ENCODE measurements around the gene PRLH.
"Not testable (repeated sequence)": the region's sequence is repeated elsewhere in the genome, so short reads cannot be mapped to it uniquely, and the experiment has no call there.

PRLH gene

DNA sequence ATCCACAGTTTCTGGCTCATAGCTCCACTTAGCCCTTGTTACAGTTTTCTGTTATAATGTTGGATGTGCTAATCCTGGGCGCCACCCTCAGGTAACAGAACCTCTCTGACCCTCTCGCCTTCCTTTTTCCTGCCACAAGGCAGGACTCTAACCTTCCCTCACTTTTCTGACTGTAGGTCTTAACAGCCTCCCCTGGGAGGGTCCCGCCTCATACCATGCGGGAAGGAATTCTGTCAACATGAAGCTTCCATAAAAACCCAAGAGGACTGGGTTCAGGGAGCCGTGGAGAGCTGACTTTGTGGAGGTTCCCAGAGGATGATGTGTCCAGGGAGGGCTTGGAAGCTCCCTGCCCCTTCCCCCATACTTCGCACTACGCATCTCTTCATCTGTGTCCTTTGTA is 36.0 kb downstream of the PRLH start:
- no peak for DNase-seq

DNA sequence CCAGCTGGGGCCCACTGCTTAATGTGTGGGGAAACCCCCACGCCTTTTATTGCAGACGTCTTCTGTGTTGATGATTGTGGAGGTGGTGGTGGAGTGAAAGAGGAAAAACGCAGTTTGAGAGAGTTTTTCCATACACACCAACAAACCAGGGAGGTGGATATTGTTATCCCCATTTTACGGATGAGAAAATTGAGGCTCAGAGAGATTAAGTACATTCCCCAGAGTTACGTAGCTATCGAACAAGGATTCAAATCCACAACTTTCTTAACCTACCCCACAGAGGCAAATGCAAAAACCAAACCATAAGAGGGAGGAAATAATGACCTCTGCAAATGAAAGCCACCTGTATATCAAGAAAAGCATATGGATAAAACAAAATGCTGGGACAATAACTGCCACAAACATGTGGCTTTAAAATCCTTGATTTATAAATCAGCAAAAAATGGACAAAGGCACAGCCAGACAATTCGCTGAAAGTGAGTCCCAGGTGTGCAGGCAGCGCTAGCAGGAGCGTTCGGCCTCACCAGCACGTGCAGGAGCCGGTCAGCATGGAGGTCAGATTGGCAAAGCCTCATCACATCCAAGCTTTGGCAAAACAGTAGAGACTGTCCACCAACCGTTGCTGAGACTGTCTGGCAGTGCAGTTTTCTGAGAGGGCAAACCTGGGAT is 36.8 kb downstream of the PRLH start:
- DNase-seq, result no peak

DNA sequence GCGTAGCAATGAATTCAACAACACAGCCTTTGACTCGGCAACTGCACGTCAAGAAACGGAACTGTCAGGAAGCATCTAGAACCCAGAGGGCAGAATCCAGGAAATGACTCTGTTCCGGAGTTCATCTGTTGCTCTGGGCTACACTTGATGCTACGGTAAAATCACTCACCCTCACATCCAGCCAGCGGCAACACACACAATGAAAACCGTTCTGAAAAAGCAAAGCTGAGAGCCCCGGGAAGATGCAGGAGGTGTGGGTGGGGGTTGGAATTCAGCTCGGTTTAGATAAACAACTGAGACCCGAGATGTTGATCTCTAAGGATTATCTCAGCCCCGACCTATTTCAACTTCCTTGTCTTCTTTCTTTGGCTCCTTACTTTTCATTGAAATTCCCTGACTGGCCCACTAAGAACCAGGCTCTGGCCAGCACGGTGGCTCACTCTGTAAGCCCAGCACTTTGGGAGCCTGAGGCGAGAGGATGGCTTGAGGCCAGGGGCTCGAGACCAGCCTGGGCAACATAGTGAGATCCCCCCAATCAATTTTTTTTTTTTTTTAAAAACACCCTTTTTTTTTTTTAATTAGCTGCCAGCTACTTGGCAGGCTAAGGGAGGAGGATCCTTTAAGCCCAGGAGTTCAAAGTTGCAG is 37.5 kb downstream of the PRLH start:
- DNase-seq, result peak; percentile 21 to 86 (median 37)

DNA sequence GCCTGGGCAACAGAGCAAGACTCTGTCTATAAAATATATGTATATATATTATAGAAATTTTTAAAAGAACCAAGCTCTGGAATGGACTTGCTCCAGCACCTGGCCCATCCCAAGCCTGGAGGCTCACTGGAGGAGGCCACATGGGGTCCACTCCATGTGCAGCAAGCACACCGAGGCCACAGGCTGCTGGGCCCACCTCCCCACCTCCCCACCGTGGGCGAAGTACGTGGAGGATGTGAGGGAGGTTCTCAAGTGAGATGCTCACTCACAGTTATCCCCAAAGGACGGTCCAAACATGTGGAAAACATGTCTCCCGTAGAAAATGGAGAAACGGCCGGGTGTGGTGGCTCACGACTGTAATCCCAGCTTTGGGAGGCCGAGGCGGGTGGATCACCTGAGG is 38.0 kb downstream of the PRLH start:
- no peak for DNase-seq

DNA sequence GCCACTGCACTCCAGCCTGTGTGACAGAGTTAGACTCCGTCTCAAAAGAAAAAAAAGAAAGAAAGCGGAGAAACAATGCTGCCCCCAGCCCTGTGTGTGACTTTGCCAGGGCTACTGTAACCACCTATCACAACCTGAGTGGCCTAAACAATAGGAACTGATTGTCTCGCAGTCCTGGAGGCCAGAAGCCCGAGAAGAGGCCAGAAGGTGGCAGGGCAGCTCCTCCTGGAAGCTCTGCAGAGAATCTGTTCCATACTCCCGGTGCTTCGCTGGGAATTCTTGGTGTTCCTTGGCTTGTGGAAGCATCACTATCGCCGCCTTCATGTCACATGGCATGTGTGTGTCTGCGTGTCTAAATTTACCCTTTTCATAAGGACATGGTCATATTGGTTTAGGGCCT is 38.6 kb downstream of the PRLH start:
- DNase-seq, result no peak

DNA sequence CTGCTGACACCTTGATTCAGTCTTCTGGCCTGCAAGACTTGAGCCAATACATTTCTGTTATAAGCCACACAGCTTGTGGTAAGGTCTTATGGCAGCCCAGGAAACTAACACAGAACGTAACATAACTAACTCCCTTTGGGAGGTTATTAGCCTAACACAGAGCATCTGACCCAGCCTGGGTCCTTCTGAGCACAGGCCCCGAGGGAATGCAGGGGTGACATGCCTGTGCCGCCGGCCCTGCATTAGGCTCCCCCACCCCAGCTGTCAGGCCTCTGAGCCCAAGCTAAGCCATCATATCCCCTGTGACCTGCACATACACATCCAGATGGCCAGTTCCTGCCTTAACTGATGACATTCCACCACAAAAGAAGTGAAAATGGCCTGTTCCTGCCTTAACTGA is 40.1 kb downstream of the PRLH start:
- DNase-seq, result not testable (repeated sequence)

DNA sequence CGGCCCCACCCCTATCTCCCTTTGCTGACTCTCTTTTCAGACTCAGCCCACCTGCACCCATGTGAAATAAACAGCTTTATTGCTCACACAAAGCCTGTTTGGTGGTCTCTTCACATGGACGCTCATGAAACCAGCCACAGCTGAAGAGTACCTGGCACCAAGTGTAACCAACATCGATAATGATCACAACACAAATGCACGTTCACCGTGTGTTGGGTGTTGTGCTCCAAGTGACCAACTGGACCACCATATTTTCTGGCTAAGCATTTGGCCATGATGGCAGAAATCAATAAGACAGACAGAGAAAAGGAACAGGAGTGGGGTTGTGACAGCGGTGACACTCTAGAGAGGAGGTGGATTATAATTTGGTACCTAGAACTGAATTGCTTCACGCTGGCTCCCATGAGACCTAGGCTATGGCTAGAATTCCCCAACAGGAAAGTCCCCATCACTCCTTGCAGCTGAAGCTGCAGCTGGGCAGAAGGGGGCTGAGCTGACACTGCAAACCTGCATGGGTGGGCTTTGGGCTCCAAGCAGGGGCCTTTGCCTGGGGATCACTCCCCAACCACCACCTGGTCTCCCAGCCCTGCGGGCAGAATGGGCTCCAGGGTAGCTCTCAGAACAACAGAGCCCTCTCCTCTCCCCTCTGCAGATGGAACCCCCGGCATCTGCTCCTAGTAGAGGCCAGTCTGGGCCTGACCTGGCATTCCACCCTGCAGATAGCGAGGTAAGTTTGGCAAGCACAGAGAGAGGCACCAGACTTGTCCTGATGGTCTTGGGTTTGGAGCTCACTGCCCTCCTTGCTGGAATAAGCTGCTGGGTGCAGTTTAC is 46.4 kb downstream of the PRLH start:
- no peak for DNase-seq

DNA sequence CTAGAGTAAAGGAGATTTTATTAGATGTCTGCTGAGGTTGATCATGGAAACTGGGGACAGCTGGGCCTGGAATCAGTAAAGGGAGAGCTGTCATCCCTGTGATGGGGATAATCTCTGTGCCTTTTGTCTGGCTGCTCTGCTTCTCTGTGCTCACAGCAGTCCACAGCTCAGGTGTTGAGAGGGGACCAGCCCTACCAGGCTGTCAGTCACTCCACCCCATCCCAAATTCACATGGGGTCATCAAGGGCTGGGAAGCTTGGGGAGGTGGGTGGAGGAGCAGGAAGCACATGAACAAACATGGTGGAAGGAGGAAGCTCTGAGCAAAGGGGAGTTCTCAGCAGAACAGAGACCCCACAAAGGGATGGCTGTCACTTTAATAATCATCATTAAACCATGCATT is 47.3 kb downstream of the PRLH start:
- DNase-seq, result no peak

DNA sequence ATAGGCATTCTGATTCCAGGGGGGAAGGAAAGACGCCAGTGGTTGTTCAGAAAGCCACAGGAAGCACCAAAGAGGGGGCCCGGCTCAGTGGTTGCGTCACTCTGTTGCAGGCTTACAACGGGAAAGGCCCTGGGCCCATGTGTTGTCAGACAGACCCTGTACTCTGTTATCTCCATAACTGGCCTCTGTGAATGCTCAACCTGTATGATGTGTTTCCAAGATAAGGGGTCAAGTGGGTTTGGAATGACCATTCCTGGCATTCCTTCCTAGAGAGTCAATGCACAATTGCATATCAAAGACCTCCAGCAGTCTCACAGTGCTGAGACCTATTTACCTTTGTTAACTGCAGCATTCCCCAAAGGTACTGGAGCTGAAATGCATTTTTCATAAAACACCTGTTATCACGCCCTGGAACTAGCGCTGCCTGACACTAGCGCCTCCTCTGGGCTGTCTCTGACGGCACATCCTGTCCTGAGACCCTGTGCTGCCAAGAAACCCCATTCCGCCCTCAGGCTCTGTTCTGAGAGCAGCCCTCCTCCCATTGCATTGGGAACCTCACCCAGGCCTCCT is 47.9 kb downstream of the PRLH start:
- no peak for DNase-seq

DNA sequence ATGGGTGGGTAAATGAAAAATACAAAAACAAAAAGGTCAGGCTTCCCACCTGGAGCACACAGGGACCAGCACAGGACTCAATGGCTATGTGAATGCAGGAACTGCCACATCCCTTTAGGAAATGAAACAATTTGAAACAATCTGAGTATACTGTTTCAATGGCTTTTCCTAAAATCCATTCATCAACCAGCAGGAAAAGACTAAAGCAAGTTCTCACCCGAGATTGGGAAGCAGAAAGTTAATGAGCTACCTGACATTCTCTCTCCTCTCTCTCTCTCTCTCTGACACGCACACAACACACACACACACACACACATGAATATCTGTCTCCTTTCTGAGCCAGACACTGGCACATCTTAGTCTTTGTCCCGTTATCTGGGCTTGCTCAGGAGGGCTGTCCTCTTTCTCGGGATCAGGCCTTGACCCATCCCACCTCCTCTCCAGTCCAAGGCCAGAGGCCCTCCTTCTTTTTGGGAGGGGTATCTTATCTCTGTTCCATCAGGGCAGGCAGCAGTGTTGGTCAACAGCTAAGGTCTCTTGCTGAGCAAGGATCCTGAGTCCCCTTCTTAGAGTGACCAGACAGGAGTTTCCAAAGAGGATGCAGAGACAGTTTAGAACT is 49.4 kb downstream of the PRLH start:
- no peak for DNase-seq

DNA sequence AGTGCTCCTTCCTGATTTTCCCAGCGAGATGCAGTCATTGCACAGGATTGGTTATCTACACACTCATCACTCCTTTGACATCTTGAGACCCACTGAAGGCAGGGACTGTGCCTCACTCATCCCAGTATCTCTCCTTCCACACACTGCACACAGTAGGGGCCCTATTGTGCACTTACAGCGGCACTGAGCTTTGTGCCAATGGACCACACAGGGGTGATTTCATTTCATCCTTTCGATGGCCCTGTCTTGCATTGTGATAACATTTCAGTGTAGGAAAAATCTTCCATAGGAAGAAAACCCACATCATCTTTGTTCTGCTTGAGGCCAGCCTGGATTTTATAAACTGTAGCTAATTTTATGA is 50.0 kb downstream of the PRLH start:
- DNase-seq, result no peak
